Fibroblast of skin of abdomen (primary cell): ENCODE measurements around the gene INPPL1. TPM values are rescaled to one million over a fixed set of nuclear protein-coding genes. Genes with fewer than 3 reads are reported as not detected.
"Not testable (repeated sequence)": the region's sequence is repeated elsewhere in the genome, so short reads cannot be mapped to it uniquely, and the experiment has no call there.

Source experiments
- DNase-seq: peaks from one replicate; pipeline ENCODE4 v3.0.0-alpha.2; 2013
- polyA plus RNA-seq, 2 experiments: library from polyadenylated mRNA; unstranded; fragments of 120-200 nt; gene quantifications; one replicate each; pipeline ENCODE4 v1.2.1, GENCODE V29; 2013; ENCODE audit not compliant: insufficient read length in 2 of 2

INPPL1 gene
- 127 TPM for polyA plus RNA-seq (2013, experiment 1 of 2; ENCODE audit: insufficient read length)
- polyA plus RNA-seq (2013, experiment 2 of 2; ENCODE audit: insufficient read length), result 135 TPM

GRCh38 chr11:72224564-72225410 lies at the start of gene INPPL1:
TSS of gene INPPL1 (plus strand) at chr11:72224767. CDS start at chr11:72224985, 218 bp downstream.
- DNase-seq, result peak; percentile 44

- DNase-seq, result no peak
Measured at GRCh38 chr11:72177656-72178055, 46.9 kb upstream of the INPPL1 start.

- DNase-seq, result no peak
Measured at GRCh38 chr11:72179049-72179803, 45.3 kb upstream of the INPPL1 start.

- DNase-seq, result peak; percentile 9
Measured at GRCh38 chr11:72179804-72180396, 44.7 kb upstream of the INPPL1 start.

- DNase-seq, result not testable (repeated sequence)
Measured at GRCh38 chr11:72180892-72181552, 43.5 kb upstream of the INPPL1 start.

GRCh38 chr11:72181553-72181958 lies 43.0 kb upstream of the INPPL1 start:
- not testable (repeated sequence) for DNase-seq

- DNase-seq, result no peak
Measured at GRCh38 chr11:72188267-72188666, 36.3 kb upstream of the INPPL1 start.

- DNase-seq, result no peak
Measured at GRCh38 chr11:72189455-72190250, 34.9 kb upstream of the INPPL1 start.

- no peak for DNase-seq
Measured at GRCh38 chr11:72190631-72191071, 33.9 kb upstream of the INPPL1 start.

- DNase-seq, result no peak
Measured at GRCh38 chr11:72191961-72192381, 32.6 kb upstream of the INPPL1 start, which contains the start of gene FOLR1. TSS of gene FOLR1 (plus strand) at chr11:72192140. CDS start at chr11:72192174, 34 bp downstream.

GRCh38 chr11:72195518-72196270 lies 28.9 kb upstream of the INPPL1 start:
- DNase-seq, result no peak

GRCh38 chr11:72201445-72201844 lies 23.1 kb upstream of the INPPL1 start:
- DNase-seq, result not testable (repeated sequence)

GRCh38 chr11:72202571-72202970 lies 22.0 kb upstream of the INPPL1 start:
- no peak for DNase-seq

- DNase-seq, result no peak
Measured at GRCh38 chr11:72203163-72203562, 21.4 kb upstream of the INPPL1 start.

GRCh38 chr11:72204886-72205285 lies 19.7 kb upstream of the INPPL1 start:
- no peak for DNase-seq

- not testable (repeated sequence) for DNase-seq
Measured at GRCh38 chr11:72206794-72207193, 17.8 kb upstream of the INPPL1 start.

- DNase-seq, result no peak
Measured at GRCh38 chr11:72208281-72208680, 16.3 kb upstream of the INPPL1 start.

GRCh38 chr11:72209101-72209500 lies 15.5 kb upstream of the INPPL1 start:
- no peak for DNase-seq

- no peak for DNase-seq
Measured at GRCh38 chr11:72216638-72217037, 7.9 kb upstream of the INPPL1 start, which contains the start of gene FOLR2. TSS of gene FOLR2 (plus strand) at chr11:72216794. CDS start at chr11:72218585, 1,791 bp downstream.

GRCh38 chr11:72217841-72218240 lies 6.7 kb upstream of the INPPL1 start:
- DNase-seq, result no peak
